ENCODE data around the gene ACRBP.

ACRBP gene

GRCh38 chr12:6592087-6592486, 55.1 kb downstream of the ACRBP start:
- Histone ChIP-seq H3K9me3 (replicated peaks; ENCODE audit: low read length) (no peaks in the 10 kb centered on the region), H3K9ac (ENCODE audit: low read depth, low read length) (no peak overlapping the region), H3K4me3 (ENCODE audit: low read length) (no peak overlapping the region), H3K27me3 (ENCODE audit: control insufficient read depth, insufficient read depth, low read length) (no peaks in the 10 kb centered on the region), H3K4me1 (ENCODE audit: control insufficient read depth, insufficient read depth, low read length) (no peaks in the 10 kb centered on the region), H3K36me3 (ENCODE audit: insufficient read depth, low read length) (peaks cover 81% of the 10 kb centered on the region), H3K4me2 (ENCODE audit: low read length) (no peak overlapping the region)

Measured in skeletal muscle satellite cell (primary cell).